Spleen (tissue), 11 donors: ENCODE measurements around the gene ABTB2. TPM values are rescaled to one million over a fixed set of nuclear protein-coding genes. Genes with fewer than 3 reads are reported as not detected.

Experiments
- DNase-seq: peaks from one replicate; pipeline ENCODE4 v3.0.0-alpha.2; 2020
- H3K27ac ChIP-seq, 8 donors: fragments of 200-600 bp; sonication (generic) in 7 of 8; 1 replicate in 4 of 8; 2 replicates in 4 of 8; pipeline versions ENCODE4 v1.5.0 to v1.8.0; 2016 to 2021; ENCODE audit warnings: inconsistent platforms in 4 of 8, mild to moderate bottlenecking in 4 of 8, moderate library complexity in 1 of 8
- H3K27me3 ChIP-seq, 7 donors: fragments of 200-600 bp; sonication (generic) in 6 of 7; replicated peaks in 1 of 7; 1 replicate in 4 of 7; 2 replicates in 3 of 7; pipeline versions ENCODE4 v1.5.0 to v1.8.0; 2016 to 2021; ENCODE audit warnings: inconsistent platforms in 3 of 7, mild to moderate bottlenecking in 1 of 7
- H3K36me3 ChIP-seq, 6 donors: fragments of 200-600 bp; sonication (generic) in 5 of 6; 1 replicate in 4 of 6; 2 replicates in 2 of 6; pipeline versions ENCODE4 v1.5.0 to v1.8.0; 2016 to 2021; ENCODE audit warnings: inconsistent platforms in 2 of 6
- H3K4me1 ChIP-seq, 6 donors: fragments of 200-600 bp; sonication (generic) in 5 of 6; 1 replicate in 3 of 6; 2 replicates in 3 of 6; pipeline versions ENCODE4 v1.5.0 to v1.8.0; 2016 to 2021; ENCODE audit warnings: inconsistent platforms in 3 of 6
- H3K4me3 ChIP-seq, 8 donors: fragments of 200-600 bp; sonication (generic) in 7 of 8; 1 replicate in 4 of 8; 2 replicates in 4 of 8; pipeline versions ENCODE4 v1.5.0 to v1.8.0; 2016 to 2021; ENCODE audit warnings: inconsistent platforms in 4 of 8, mild to moderate bottlenecking in 4 of 8, moderate library complexity in 2 of 8
- H3K9me3 ChIP-seq, 8 donors: fragments of 200-600 bp; sonication (generic) in 7 of 8; 1 replicate in 4 of 8; 2 replicates in 4 of 8; pipeline versions ENCODE4 v1.5.0 to v1.8.0; 2016 to 2021; ENCODE audit warnings: inconsistent platforms in 4 of 8
- POLR2A ChIP-seq, 3 donors: fragments of 450-650 bp; IDR thresholded peaks; one replicate each; pipeline ENCODE4 v1.5.1; 2017; ENCODE audit warnings: antibody characterized with exemption in 3 of 3, mild to moderate bottlenecking in 1 of 3
- POLR2AphosphoS5 ChIP-seq, 3 donors: sonication (generic); formaldehyde crosslinking; IDR thresholded peaks; one replicate each; pipeline ENCODE4 v1.5.1; 2017; ENCODE audit warnings: antibody characterized with exemption in 3 of 3
- WGBS, 5 donors: extraction: QIAGEN DNeasy Blood & Tissue Kit in 3 of 5; methylation state at CpG; one replicate each; pipeline versions ENCODE4 v1.1.5 to v1.1.7; 2013 to 2018; 5-methylcytosine and 5-hydroxymethylcytosine counted together
- intact Hi-C: fragments of 100-400 bp; cut with DNase I; formaldehyde crosslinking; loops from one replicate; pipeline ENCODE4 v1.15.0; 2023; ENCODE audit warnings: low total_unique reads
- polyA plus RNA-seq, 3 donors: library from polyadenylated mRNA; stranded (reverse); fragments of 200-250 nt; gene quantifications; one replicate each; pipeline ENCODE4 v1.2.1, GENCODE V29; 2013
- total RNA-seq, 7 donors: library from RNA; depleted of rRNA in 3 of 7; stranded (reverse); fragments of >200 nt in 3 of 7; fragmentation: NEBNext Ultra II Directional in 4 of 7; extraction: Animal tissue kit (Norgen Biotek cat#: 25700) in 4 of 7; gene quantifications; one replicate each; pipeline versions ENCODE4 v1.1.0 to v1.2.1, GENCODE V29; 2016 to 2021
- TF ChIP-seq, protein P1 (sequence below), 11 experiments: fragments of 200-600 bp in 7 of 11; fragments of 450-650 bp in 4 of 11; sonication (generic) in 4 of 11; IDR thresholded peaks in 8 of 11; conservative IDR thresholded peaks in 3 of 11; 1 replicate in 7 of 11; 2 replicates in 4 of 11; pipeline versions ENCODE4 v1.4.0 to v1.8.0; 2016 to 2021; ENCODE audit warnings: antibody characterized with exemption in 11 of 11, inconsistent platforms in 4 of 11, mild to moderate bottlenecking in 1 of 11
- donor health status: healthy with polysubstance abuse.
- donor health status: DM: no; HTN: no; CAD: no; lungs with moderate emphysema.
- donor health status: DM: no; HTN: no; CAD: no.
- donor health status: Bipolar disorder and iron deficiency.
- donor health status: healthy.
- donor health status: DM: no; HTN: no; CAD: no.
- donor health status: DM: yes; HTN: yes; CAD: no.

ABTB2 gene
- total and polyA plus RNA-seq, 10 donors: 0.41 to 2.9 (median 1.7) TPM

- Histone ChIP-seq H3K27me3 (no peaks in the 10 kb centered on the region), H3K4me3 (no peak overlapping the region), H3K9me3 (no peaks in the 10 kb centered on the region), H3K27ac (no peak overlapping the region), H3K36me3 (no peaks in the 10 kb centered on the region), H3K4me1 (peaks cover 0 to 28% (median 6%) of the 10 kb centered on the region in 6 donors)
- DNase-seq: no peak
- TF ChIP-seq POLR2A (IDR thresholded peaks at IDR 0.05): no peak
- TF ChIP-seq, protein P1, sequence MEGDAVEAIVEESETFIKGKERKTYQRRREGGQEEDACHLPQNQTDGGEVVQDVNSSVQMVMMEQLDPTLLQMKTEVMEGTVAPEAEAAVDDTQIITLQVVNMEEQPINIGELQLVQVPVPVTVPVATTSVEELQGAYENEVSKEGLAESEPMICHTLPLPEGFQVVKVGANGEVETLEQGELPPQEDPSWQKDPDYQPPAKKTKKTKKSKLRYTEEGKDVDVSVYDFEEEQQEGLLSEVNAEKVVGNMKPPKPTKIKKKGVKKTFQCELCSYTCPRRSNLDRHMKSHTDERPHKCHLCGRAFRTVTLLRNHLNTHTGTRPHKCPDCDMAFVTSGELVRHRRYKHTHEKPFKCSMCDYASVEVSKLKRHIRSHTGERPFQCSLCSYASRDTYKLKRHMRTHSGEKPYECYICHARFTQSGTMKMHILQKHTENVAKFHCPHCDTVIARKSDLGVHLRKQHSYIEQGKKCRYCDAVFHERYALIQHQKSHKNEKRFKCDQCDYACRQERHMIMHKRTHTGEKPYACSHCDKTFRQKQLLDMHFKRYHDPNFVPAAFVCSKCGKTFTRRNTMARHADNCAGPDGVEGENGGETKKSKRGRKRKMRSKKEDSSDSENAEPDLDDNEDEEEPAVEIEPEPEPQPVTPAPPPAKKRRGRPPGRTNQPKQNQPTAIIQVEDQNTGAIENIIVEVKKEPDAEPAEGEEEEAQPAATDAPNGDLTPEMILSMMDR (IDR thresholded peaks at IDR 0.05 in 8 of 11, conservative IDR thresholded peaks at IDR 0.05 in 3 of 11): no peak
- no peak for TF ChIP-seq POLR2AphosphoS5 (IDR thresholded peaks at IDR 0.05)
- intact Hi-C loops: no loop called here
- 39 to 56% (median 40%) methylated on average over 5 of the region's 5 CpGs for WGBS, 5 donors
Measured at GRCh38 chr11:34203377-34203871, 154.4 kb downstream of the ABTB2 start.

- no peak for DNase-seq
- no peaks in the 10 kb centered on the region for H3K27me3 ChIP-seq
- intact Hi-C loops: no loop called here
- H3K27ac ChIP-seq: no peak overlapping the region
- TF ChIP-seq POLR2AphosphoS5 (IDR thresholded peaks at IDR 0.05): no peak
- TF ChIP-seq, protein P1 (IDR thresholded peaks at IDR 0.05 in 8 of 11, conservative IDR thresholded peaks at IDR 0.05 in 3 of 11): no peak
- 79 to 87% (median 84%) methylated on average over 3 of the region's 3 CpGs for WGBS, 5 donors
- H3K4me3 ChIP-seq: no peak overlapping the region
- peaks cover 0 to 11% (median 6%) of the 10 kb centered on the region in 6 donors for H3K4me1 ChIP-seq
- no peaks in the 10 kb centered on the region for H3K9me3 ChIP-seq
- no peaks in the 10 kb centered on the region for H3K36me3 ChIP-seq
Measured at GRCh38 chr11:34201129-34201528, 156.7 kb downstream of the ABTB2 start.

- intact Hi-C loops: no loop called here
Measured at GRCh38 chr11:34199525-34199924, 158.3 kb downstream of the ABTB2 start.

DNA sequence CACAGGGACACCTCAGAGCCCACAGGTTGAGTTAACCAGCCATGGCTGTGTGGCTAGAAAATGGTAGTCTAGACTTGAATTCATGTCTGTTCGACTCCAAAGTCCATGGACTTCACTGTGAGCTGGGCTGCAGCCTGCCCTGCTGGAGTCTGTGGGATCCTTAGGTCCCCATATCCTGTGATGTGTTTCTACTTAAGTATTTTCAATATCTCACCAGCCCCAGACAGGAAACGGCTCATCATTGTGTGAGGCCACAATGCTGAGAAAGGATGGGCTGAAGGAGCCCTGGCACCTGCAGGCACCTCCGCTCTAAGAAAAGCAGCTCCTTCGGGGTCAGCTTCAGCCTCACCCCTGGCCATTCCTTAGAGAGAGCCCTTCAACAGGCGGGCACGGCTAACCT, 159.3 kb downstream of the ABTB2 start:
- 59 to 79% (median 71%) methylated on average over 6 of the region's 6 CpGs for WGBS, 5 donors
- TF ChIP-seq, protein P1 (IDR thresholded peaks at IDR 0.05 in 8 of 11, conservative IDR thresholded peaks at IDR 0.05 in 3 of 11): no peak
- TF ChIP-seq POLR2A (IDR thresholded peaks at IDR 0.05) (no peak), POLR2AphosphoS5 (IDR thresholded peaks at IDR 0.05) (no peak)

More at GRCh38 chr11:34199525-34199924, 158.3 kb downstream of the ABTB2 start:
- no peaks in the 10 kb centered on the region for H3K27me3 ChIP-seq
- no peaks in the 10 kb centered on the region for H3K36me3 ChIP-seq
- WGBS, 5 donors: 74 to 78% (median 77%) methylated on average over 5 of the region's 5 CpGs
- H3K4me1 ChIP-seq: peaks cover 0 to 11% (median 6%) of the 10 kb centered on the region in 6 donors
- H3K27ac ChIP-seq: no peak overlapping the region
- H3K9me3 ChIP-seq: no peaks in the 10 kb centered on the region
- H3K4me3 ChIP-seq: no peak overlapping the region
- no peak for TF ChIP-seq POLR2AphosphoS5 (IDR thresholded peaks at IDR 0.05)
- TF ChIP-seq, protein P1 (IDR thresholded peaks at IDR 0.05 in 8 of 11, conservative IDR thresholded peaks at IDR 0.05 in 3 of 11): no peak
- no peak for TF ChIP-seq POLR2A (IDR thresholded peaks at IDR 0.05)
- DNase-seq: no peak

More for the DNA sequence above, 159.3 kb downstream of the ABTB2 start:
- Histone ChIP-seq H3K36me3 (no peaks in the 10 kb centered on the region), H3K4me3 (no peak overlapping the region), H3K27ac (no peak overlapping the region), H3K4me1 (peaks cover 0 to 7% (median 4%) of the 10 kb centered on the region in 6 donors), H3K9me3 (no peaks in the 10 kb centered on the region), H3K27me3 (no peaks in the 10 kb centered on the region)
- no peak for DNase-seq
- intact Hi-C loops: no loop called here
